GM23338 (cell line): ENCODE measurements around the gene NRN1L. TPM values are rescaled to one million over a fixed set of nuclear protein-coding genes. Genes with fewer than 3 reads are reported as not detected.

Source experiments
- ATAC-seq: fragments of 200-7000 bp; cut with Tn5 transposase; 3 replicates; pipeline ENCODE4 v1.9.1; 2020
- DNase-seq: peaks from one replicate; pipeline ENCODE4 v3.0.0-alpha.2; 2015; ENCODE audit warnings: low spot score
- H2AFZ ChIP-seq: fragments of 200-600 bp; sonication (generic); 2 replicates; pipeline ENCODE4 v1.8.0; 2016; ENCODE audit warnings: antibody characterized with exemption, mild to moderate bottlenecking, moderate library complexity
- H3F3A ChIP-seq: fragments of 200-600 bp; sonication (generic); replicated peaks from 2 replicates; pipeline ENCODE4 v1.8.0; 2017; ENCODE audit warnings: antibody characterized with exemption, mixed run types, low read depth
- H3K27ac ChIP-seq: fragments of 200-600 bp; sonication (generic); 2 replicates; pipeline ENCODE4 v1.6.1; 2016; ENCODE audit warnings: low read depth
- H3K27me3 ChIP-seq: fragments of 200-600 bp; sonication (generic); 2 replicates; pipeline ENCODE4 v1.8.0; 2016; ENCODE audit warnings: mild to moderate bottlenecking, mixed run types, moderate library complexity; ENCODE audit not compliant: insufficient read depth
- H3K36me3 ChIP-seq: fragments of 200-600 bp; sonication (generic); 2 replicates; pipeline ENCODE4 v1.8.0; 2016; ENCODE audit warnings: mild to moderate bottlenecking; ENCODE audit not compliant: insufficient read depth
- H3K4me1 ChIP-seq: fragments of 200-600 bp; sonication (generic); 2 replicates; pipeline ENCODE4 v1.8.0; 2016; ENCODE audit warnings: mild to moderate bottlenecking, moderate library complexity; ENCODE audit not compliant: insufficient read depth
- H3K4me2 ChIP-seq: fragments of 200-600 bp; sonication (generic); 2 replicates; pipeline ENCODE4 v1.7.1; 2017; ENCODE audit warnings: mixed run types
- H3K4me3 ChIP-seq: fragments of 200-600 bp; sonication (generic); 2 replicates; pipeline ENCODE4 v1.6.1; 2016; ENCODE audit warnings: mixed run types
- H3K79me2 ChIP-seq: fragments of 200-600 bp; sonication (generic); replicated peaks from 2 replicates; pipeline ENCODE4 v1.8.0; 2017; ENCODE audit warnings: mild to moderate bottlenecking; ENCODE audit not compliant: insufficient read depth
- H3K9me2 ChIP-seq: fragments of 200-600 bp; sonication (generic); 2 replicates; pipeline ENCODE4 v1.8.0; 2017; ENCODE audit not compliant: insufficient read depth
- H4K20me1 ChIP-seq: fragments of 200-600 bp; sonication (generic); replicated peaks from 2 replicates; pipeline ENCODE4 v1.8.0; 2017; ENCODE audit warnings: mild to moderate bottlenecking; ENCODE audit not compliant: insufficient read depth
- H3K27ac Mint-ChIP-seq: 2 replicates; pipeline ENCODE4 v1.8.0; 2020; ENCODE audit warnings: inconsistent platforms, mild to moderate bottlenecking, moderate library complexity, mixed read lengths
- H3K27me3 Mint-ChIP-seq: 3 replicates; pipeline ENCODE4 v1.8.0; 2022; ENCODE audit warnings: low read depth, mild to moderate bottlenecking, moderate library complexity, mixed read lengths, inconsistent platforms; ENCODE audit not compliant: insufficient read depth, poor library complexity
- H3K36me3 Mint-ChIP-seq: 3 replicates; pipeline ENCODE4 v1.8.0; 2021; ENCODE audit warnings: low read depth, mild to moderate bottlenecking, inconsistent platforms, moderate library complexity, mixed read lengths
- H3K4me1 Mint-ChIP-seq: 3 replicates; pipeline ENCODE4 v1.8.0; 2020; ENCODE audit warnings: mild to moderate bottlenecking, inconsistent platforms, mixed read lengths
- H3K4me3 Mint-ChIP-seq: 3 replicates; pipeline ENCODE4 v1.8.0; 2021; ENCODE audit warnings: moderate library complexity, mild to moderate bottlenecking, inconsistent platforms, mixed read lengths
- H3K9me3 Mint-ChIP-seq: 3 replicates; pipeline ENCODE4 v1.8.0; 2020; ENCODE audit warnings: moderate library complexity, mild to moderate bottlenecking, inconsistent platforms, mixed read lengths
- CREB1 ChIP-seq: fragments of 250-450 bp; sonication (Bioruptor Pico); IDR thresholded peaks from 2 replicates; pipeline ENCODE4 v1.5.0; 2020; ENCODE audit warnings: low read depth, mild to moderate bottlenecking, moderate library complexity
- CTCF ChIP-seq, 2 experiments: fragments of 200-600 bp in 1 of 2; sonication (generic) in 1 of 2; conservative IDR thresholded peaks; 2 replicates each; pipeline versions ENCODE4 v1.5.1 to v1.6.1; 2016 to 2017; ENCODE audit warnings: antibody characterized with exemption in 2 of 2, low read depth in 2 of 2, mild to moderate bottlenecking in 2 of 2, moderate library complexity in 1 of 2
- EZH2 ChIP-seq: fragments of 200-600 bp; sonication (generic); IDR thresholded peaks from one replicate; pipeline ENCODE4 v1.8.0; 2017; ENCODE audit warnings: antibody characterized with exemption, mild to moderate bottlenecking, low read depth; ENCODE audit not compliant: unreplicated experiment
- EZH2phosphoT487 ChIP-seq: fragments of 200-600 bp; sonication (generic); IDR thresholded peaks from one replicate; pipeline ENCODE4 v1.8.1; 2018; ENCODE audit warnings: antibody characterized with exemption; ENCODE audit not compliant: unreplicated experiment
- JUNB ChIP-seq: IDR thresholded peaks from one replicate; pipeline ENCODE4 v1.6.1; 2016; ENCODE audit warnings: antibody characterized with exemption; ENCODE audit not compliant: unreplicated experiment
- NANOG ChIP-seq: IDR thresholded peaks from 2 replicates; pipeline ENCODE4 v1.6.1; 2016; ENCODE audit warnings: antibody characterized with exemption, borderline replicate concordance
- POLR2AphosphoS5 ChIP-seq: IDR thresholded peaks from 2 replicates; pipeline ENCODE4 v1.6.1; 2016; ENCODE audit warnings: antibody characterized with exemption, low read depth
- STAT1 ChIP-seq: IDR thresholded peaks from one replicate; pipeline ENCODE4 v1.6.1; 2016; ENCODE audit warnings: antibody characterized with exemption; ENCODE audit not compliant: unreplicated experiment
- ZNF114 ChIP-seq: fragments of 250-450 bp; sonication (Bioruptor Pico); IDR thresholded peaks from 2 replicates; pipeline ENCODE4 v1.5.0; 2020; ENCODE audit warnings: mild to moderate bottlenecking, moderate library complexity
- ZNF331 ChIP-seq: fragments of 250-450 bp; sonication (Bioruptor Pico); IDR thresholded peaks from 2 replicates; pipeline ENCODE4 v1.5.0; 2020; ENCODE audit warnings: low read depth, mild to moderate bottlenecking, moderate library complexity
- ZNF462 ChIP-seq: fragments of 250-450 bp; sonication (Bioruptor Pico); IDR thresholded peaks from 2 replicates; pipeline ENCODE4 v1.5.0; 2020; ENCODE audit warnings: mild to moderate bottlenecking, moderate library complexity
- polyA plus RNA-seq: library from polyadenylated mRNA; unstranded; fragments of >200 nt; fragmentation: Nextera tagmentation; extraction: Ambion mirVana; gene quantifications from 2 replicates; pipeline ENCODE4 v1.2.1, GENCODE V29; 2016
- total RNA-seq: library from RNA; depleted of rRNA; stranded (reverse); fragments of >200 nt; shearing (Covaris generic); gene quantifications from 2 replicates; pipeline ENCODE4 v1.2.3, GENCODE V29; 2014
- TF ChIP-seq, protein P1 (sequence below): IDR thresholded peaks from one replicate; pipeline ENCODE4 v1.6.1; 2018; ENCODE audit warnings: antibody characterized with exemption; ENCODE audit not compliant: unreplicated experiment
- TF ChIP-seq, protein P2 (sequence below): IDR thresholded peaks from 2 replicates; pipeline ENCODE4 v1.6.1; 2016; ENCODE audit warnings: antibody characterized with exemption

The NRN1L gene
- total and polyA plus RNA-seq, 2 experiments from 2014 or later: 14.0 to 26.1 TPM

GRCh38 chr16:67882374-67883145, 2.1 kb upstream of the NRN1L start:
- Histone ChIP-seq H3K4me3 (no peak overlapping the region), H3F3A (peaks cover 26% of the 10 kb centered on the region; the same call in 1 of the 2 replicates), H3K36me3 (peaks cover 16% of the 10 kb centered on the region; the same call in 1 of the 2 replicates), H4K20me1 (no peaks in the 10 kb centered on the region; the same call in 1 of the 2 replicates), H3K9me2 (no peaks in the 10 kb centered on the region), H3K4me2 (no peak overlapping the region), H3K79me2 (no peaks in the 10 kb centered on the region), H2AFZ (no peak overlapping the region), H3K4me1 (peaks cover 26% of the 10 kb centered on the region), H3K27ac (no peak overlapping the region), H3K27me3 (no peaks in the 10 kb centered on the region)
- ATAC-seq (no peak), DNase-seq (no peak)
- Mint-ChIP-seq H3K9me3 (no peaks in the 10 kb centered on the region; the same call in 2 of the 3 replicates), H3K36me3 (peaks cover 53% of the 10 kb centered on the region), H3K4me1 (peaks cover 22% of the 10 kb centered on the region), H3K27me3 (peaks cover 20% of the 10 kb centered on the region), H3K4me3 (no peak overlapping the region), H3K27ac (no peak overlapping the region)
- TF ChIP-seq NANOG (no peak), EZH2phosphoT487 (no peak), EZH2 (no peak), CREB1 (CRISPR knock-in tag) (no peak), ZNF114 (no peak), POLR2AphosphoS5 (no peak), CTCF (conservative IDR thresholded peaks at IDR 0.05; ENCODE audit: low read depth in 2 of 2) (no peak), ZNF331 (CRISPR knock-in tag) (no peak), ZNF462 (CRISPR knock-in tag) (no peak), STAT1 (no peak), JUNB (no peak)
- TF ChIP-seq, protein P1, sequence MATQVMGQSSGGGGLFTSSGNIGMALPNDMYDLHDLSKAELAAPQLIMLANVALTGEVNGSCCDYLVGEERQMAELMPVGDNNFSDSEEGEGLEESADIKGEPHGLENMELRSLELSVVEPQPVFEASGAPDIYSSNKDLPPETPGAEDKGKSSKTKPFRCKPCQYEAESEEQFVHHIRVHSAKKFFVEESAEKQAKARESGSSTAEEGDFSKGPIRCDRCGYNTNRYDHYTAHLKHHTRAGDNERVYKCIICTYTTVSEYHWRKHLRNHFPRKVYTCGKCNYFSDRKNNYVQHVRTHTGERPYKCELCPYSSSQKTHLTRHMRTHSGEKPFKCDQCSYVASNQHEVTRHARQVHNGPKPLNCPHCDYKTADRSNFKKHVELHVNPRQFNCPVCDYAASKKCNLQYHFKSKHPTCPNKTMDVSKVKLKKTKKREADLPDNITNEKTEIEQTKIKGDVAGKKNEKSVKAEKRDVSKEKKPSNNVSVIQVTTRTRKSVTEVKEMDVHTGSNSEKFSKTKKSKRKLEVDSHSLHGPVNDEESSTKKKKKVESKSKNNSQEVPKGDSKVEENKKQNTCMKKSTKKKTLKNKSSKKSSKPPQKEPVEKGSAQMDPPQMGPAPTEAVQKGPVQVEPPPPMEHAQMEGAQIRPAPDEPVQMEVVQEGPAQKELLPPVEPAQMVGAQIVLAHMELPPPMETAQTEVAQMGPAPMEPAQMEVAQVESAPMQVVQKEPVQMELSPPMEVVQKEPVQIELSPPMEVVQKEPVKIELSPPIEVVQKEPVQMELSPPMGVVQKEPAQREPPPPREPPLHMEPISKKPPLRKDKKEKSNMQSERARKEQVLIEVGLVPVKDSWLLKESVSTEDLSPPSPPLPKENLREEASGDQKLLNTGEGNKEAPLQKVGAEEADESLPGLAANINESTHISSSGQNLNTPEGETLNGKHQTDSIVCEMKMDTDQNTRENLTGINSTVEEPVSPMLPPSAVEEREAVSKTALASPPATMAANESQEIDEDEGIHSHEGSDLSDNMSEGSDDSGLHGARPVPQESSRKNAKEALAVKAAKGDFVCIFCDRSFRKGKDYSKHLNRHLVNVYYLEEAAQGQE: no peak
- TF ChIP-seq, protein P2, sequence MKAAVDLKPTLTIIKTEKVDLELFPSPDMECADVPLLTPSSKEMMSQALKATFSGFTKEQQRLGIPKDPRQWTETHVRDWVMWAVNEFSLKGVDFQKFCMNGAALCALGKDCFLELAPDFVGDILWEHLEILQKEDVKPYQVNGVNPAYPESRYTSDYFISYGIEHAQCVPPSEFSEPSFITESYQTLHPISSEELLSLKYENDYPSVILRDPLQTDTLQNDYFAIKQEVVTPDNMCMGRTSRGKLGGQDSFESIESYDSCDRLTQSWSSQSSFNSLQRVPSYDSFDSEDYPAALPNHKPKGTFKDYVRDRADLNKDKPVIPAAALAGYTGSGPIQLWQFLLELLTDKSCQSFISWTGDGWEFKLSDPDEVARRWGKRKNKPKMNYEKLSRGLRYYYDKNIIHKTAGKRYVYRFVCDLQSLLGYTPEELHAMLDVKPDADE: no peak
